Stomach (tissue), 9 donors: ENCODE measurements around the gene SARM1. TPM values are rescaled to one million over a fixed set of nuclear protein-coding genes. Genes with fewer than 3 reads are reported as not detected.
A peak's percentile ranks its signal among the peaks of the same experiment; 100 is the strongest.
"Not testable (repeated sequence)": the region's sequence is repeated elsewhere in the genome, so short reads cannot be mapped to it uniquely, and the experiment has no call there.

Source experiments
- DNase-seq, 2 donors: peaks; one replicate each; pipeline versions ENCODE4 v3.0.0 to v3.0.0-alpha.2; 2013 to 2019
- H3K27ac ChIP-seq, 5 donors: fragments of 200-600 bp in 4 of 5; sonication (generic) in 4 of 5; one replicate each; pipeline ENCODE4 v1.5.1; 2013 to 2019; ENCODE audit warnings: mild to moderate bottlenecking in 1 of 5, moderate library complexity in 1 of 5
- H3K27me3 ChIP-seq, 3 donors: fragments of 200-600 bp; sonication (generic); one replicate each; pipeline ENCODE4 v1.5.1; 2017 to 2019; ENCODE audit warnings: mixed run types in 1 of 3
- H3K36me3 ChIP-seq, 4 donors: fragments of 200-600 bp; sonication (generic); 1 replicate in 3 of 4; 2 replicates in 1 of 4; pipeline ENCODE4 v1.5.1; 2016 to 2019
- H3K4me1 ChIP-seq, 4 donors: fragments of 200-600 bp; sonication (generic); one replicate each; pipeline ENCODE4 v1.5.1; 2016 to 2019
- H3K4me3 ChIP-seq, 4 donors: fragments of 200-600 bp; sonication (generic) in 3 of 4; one replicate each; pipeline ENCODE4 v1.5.1; 2016 to 2019; ENCODE audit warnings: mild to moderate bottlenecking in 1 of 4
- H3K9me3 ChIP-seq, 4 donors: fragments of 200-600 bp; sonication (generic); one replicate each; pipeline ENCODE4 v1.5.1; 2016 to 2019
- EP300 ChIP-seq: sonication (generic); formaldehyde crosslinking; IDR thresholded peaks from one replicate; pipeline ENCODE4 v1.6.1; 2017; ENCODE audit warnings: antibody characterized with exemption
- POLR2A ChIP-seq, 4 donors: fragments of 450-650 bp; IDR thresholded peaks; one replicate each; pipeline ENCODE4 v1.6.1; 2016; ENCODE audit warnings: antibody characterized with exemption in 4 of 4, control low read depth in 2 of 4, mild to moderate bottlenecking in 1 of 4, moderate library complexity in 1 of 4
- POLR2AphosphoS5 ChIP-seq, 3 donors: sonication (generic); formaldehyde crosslinking; IDR thresholded peaks; one replicate each; pipeline ENCODE4 v1.6.1; 2016; ENCODE audit warnings: antibody characterized with exemption in 3 of 3
- WGBS, 5 donors: extraction: QIAGEN DNeasy Blood & Tissue Kit in 3 of 5; methylation state at CpG; one replicate each; pipeline versions ENCODE4 v1.1.5 to v1.1.7; 2013 to 2018; 5-methylcytosine and 5-hydroxymethylcytosine counted together
- intact Hi-C: fragments of 100-400 bp; cut with DNase I; formaldehyde crosslinking; loops from one replicate; pipeline ENCODE4 v1.15.1; 2023; ENCODE audit warnings: low total_unique reads
- polyA plus RNA-seq, 3 donors: library from polyadenylated mRNA; stranded (reverse); fragments of 200-250 nt; gene quantifications; one replicate each; pipeline ENCODE4 v1.2.3, GENCODE V29; 2013
- total RNA-seq, 5 donors: library from RNA; depleted of rRNA; stranded (reverse); fragments of >200 nt; gene quantifications; one replicate each; pipeline versions ENCODE4 v1.1.0 to v1.2.3, GENCODE V29; 2014 to 2016
- TF ChIP-seq, protein P1 (sequence below), 7 experiments: fragments of 450-650 bp in 4 of 7; fragments of 200-600 bp in 3 of 7; sonication (generic) in 3 of 7; IDR thresholded peaks; one replicate each; pipeline ENCODE4 v1.5.1; 2016 to 2019; ENCODE audit warnings: antibody characterized with exemption in 7 of 7, control low read depth in 2 of 7, mild to moderate bottlenecking in 1 of 7
- donor health status: healthy with polysubstance abuse.
- donor health status: Bipolar disorder and iron deficiency.
- donor health status: healthy.

Gene SARM1
- total and polyA plus RNA-seq, 8 donors = 4.6 to 58.3 (median 11.7) TPM

DNA sequence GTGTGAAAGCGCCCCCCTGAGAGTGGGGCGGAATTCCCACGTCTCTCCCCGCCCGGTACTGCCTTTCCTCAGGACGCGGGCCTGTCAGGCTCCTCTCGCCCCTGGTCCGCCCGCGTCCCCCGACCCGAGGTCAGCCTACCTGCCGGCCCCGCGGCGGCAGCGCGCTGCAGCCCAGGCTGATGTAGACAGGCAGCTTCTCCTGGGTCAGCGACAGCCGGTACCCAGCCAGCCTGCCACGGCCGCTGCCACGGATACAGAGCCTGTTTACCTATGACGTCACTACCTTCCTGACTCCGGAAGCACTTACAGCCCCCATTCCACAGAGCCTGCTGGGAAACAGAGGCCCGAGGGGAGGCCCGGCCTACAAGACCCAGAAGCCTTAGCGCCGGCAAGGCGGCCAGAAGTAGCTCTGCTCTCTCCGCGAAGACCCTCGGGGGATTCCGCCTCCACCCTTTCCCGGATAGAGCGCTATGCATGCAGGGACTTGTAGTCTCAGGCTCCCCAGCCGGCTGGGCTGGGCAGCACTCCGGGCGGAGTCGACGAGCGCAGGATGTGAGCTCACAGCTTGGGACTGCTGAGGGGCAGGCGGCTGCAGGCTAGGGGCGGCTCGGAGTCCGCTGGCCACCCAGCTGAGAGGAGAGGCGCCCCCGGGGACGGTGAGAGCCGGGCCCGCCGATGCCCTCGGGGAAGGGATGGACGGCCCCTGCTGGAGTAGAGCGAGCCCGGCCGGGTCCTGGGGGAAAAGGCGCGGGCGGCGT lies 36.1 kb upstream of the SARM1 start, which contains the start of the genes IFT20 and TNFAIP1:
IFT20 (minus strand) TSS at position 272 of the 758 bp plus-strand sequence. CDS start 3,487 bp downstream, outside the sequence.
TNFAIP1 (plus strand) TSS at position 561 of the 758 bp plus-strand sequence. CDS start 3,761 bp downstream, outside the sequence.
- TF ChIP-seq POLR2AphosphoS5 (IDR thresholded peaks at IDR 0.05) (peak; percentile 82 to 99 (median 98)), POLR2A (IDR thresholded peaks at IDR 0.05) (peak in 2 of 4 donors; percentile 91)
- TF ChIP-seq, protein P1, sequence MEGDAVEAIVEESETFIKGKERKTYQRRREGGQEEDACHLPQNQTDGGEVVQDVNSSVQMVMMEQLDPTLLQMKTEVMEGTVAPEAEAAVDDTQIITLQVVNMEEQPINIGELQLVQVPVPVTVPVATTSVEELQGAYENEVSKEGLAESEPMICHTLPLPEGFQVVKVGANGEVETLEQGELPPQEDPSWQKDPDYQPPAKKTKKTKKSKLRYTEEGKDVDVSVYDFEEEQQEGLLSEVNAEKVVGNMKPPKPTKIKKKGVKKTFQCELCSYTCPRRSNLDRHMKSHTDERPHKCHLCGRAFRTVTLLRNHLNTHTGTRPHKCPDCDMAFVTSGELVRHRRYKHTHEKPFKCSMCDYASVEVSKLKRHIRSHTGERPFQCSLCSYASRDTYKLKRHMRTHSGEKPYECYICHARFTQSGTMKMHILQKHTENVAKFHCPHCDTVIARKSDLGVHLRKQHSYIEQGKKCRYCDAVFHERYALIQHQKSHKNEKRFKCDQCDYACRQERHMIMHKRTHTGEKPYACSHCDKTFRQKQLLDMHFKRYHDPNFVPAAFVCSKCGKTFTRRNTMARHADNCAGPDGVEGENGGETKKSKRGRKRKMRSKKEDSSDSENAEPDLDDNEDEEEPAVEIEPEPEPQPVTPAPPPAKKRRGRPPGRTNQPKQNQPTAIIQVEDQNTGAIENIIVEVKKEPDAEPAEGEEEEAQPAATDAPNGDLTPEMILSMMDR (IDR thresholded peaks at IDR 0.05) = no peak
- no peaks in the 10 kb centered on the region for H3K27me3 ChIP-seq
- H3K36me3 ChIP-seq = peaks cover 15 to 31% (median 30%) of the 10 kb centered on the region in 4 donors
- H3K4me1 ChIP-seq = peaks cover 39 to 73% (median 57%) of the 10 kb centered on the region in 4 donors
- peak; percentile 98 to 100 for DNase-seq
- intact Hi-C loops = no loop called here
- peak within 1 kb of the TSS; percentile 92 to 97 (median 94) for H3K27ac ChIP-seq
- H3K9me3 ChIP-seq = no peaks in the 10 kb centered on the region
- H3K4me3 ChIP-seq = peak within 1 kb of the TSS; percentile 68 to 96 (median 86)
- WGBS, 5 donors = 0 to 2% (median 1%) methylated on average over 24 to 62 of the region's 62 CpGs

DNA sequence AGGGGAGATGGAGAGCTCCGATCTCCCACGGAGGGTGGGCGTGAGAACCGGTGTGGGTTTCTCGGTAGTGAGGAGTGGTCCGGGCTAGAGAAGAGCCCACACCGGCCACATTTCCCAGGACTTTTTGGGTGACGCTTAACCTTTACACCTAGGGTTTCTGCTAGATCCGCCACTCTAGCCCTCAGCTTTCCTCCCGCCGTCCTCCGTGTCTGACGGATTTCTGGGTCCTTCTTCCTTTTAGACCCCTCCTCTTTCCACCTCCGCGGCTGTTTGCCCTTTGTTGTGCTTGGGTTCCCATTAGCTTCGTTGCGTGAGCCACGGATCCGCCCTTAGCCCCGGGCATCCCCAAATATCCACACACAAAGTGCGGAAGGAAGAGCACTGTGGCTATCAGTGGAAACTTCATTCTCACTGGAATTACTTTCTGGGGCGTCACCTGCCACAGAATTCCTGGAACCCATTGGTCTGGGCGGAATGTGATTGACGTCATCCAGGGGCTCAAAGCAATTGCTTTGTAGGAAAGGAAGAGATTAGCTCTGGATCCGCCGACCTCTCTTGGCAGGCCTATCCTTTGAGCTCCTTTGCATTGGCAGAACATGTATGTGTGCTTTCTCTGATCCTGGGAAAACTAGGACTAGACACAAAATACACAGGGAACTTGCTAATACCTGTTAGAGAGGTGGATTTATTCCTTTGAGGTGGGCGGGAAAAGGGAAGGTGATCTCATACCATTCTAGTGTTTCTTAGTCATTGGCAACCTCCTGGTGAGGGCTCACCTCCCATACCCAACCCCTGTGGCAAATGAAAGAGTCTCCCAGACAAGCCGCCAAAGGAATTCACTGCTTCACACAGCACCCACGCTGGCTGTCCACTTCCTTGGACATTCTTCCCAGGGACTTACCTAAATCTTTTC lies 35.3 kb upstream of the SARM1 start:
- TF ChIP-seq, protein P1 (IDR thresholded peaks at IDR 0.05) = no peak
- TF ChIP-seq POLR2AphosphoS5 (IDR thresholded peaks at IDR 0.05) = peak; percentile 53 to 82 (median 77)
- TF ChIP-seq POLR2A (IDR thresholded peaks at IDR 0.05) = peak in 1 of 4 donors; percentile 58
- TF ChIP-seq EP300 = no peak
- Histone ChIP-seq H3K9me3 (no peaks in the 10 kb centered on the region), H3K4me1 (peaks cover 39 to 73% (median 57%) of the 10 kb centered on the region in 4 donors), H3K4me3 (peak overlapping the region; percentile 68 to 96 (median 86)), H3K36me3 (peaks cover 18 to 31% (median 30%) of the 10 kb centered on the region in 4 donors), H3K27ac (peak overlapping the region; percentile 92 to 97 (median 94)), H3K27me3 (no peaks in the 10 kb centered on the region)
- peak; percentile 68 to 93 for DNase-seq
- WGBS, 5 donors = 3 to 7% (median 3%) methylated on average over 25 to 29 of the region's 29 CpGs
- intact Hi-C loops = no loop called here

DNA sequence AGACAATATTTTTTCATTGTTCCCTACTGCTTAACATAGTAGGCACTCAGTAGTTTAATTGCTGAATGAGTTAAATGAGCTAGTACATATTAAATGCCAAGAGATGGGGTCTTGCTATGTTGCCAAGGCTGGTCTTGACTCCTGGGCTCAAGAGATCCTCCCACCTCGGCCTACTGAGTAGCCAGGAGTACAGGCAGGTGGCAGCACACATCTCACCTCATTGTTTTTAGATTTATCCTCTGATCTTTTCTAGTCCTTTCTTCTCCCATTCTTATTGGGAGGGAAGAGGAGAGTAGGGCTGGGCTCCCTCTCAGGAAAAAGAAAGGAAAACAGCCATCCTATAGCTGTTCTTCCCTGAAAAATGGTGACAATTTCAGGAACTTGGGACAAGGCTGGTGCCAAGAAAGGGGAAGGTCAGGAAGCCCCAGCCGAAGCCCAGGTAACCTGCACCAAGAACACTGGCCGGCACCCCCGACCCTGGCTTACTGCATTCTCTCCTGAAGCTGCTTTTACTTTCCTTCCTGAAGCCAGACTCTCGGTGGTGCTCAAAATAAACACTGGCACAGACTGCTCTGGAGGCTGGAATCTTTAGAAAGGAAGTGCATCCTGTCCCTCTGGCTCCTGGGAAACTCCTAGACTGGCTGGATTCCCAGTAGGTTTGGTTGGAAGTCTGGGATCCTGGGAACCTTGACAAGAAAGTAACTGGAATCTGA lies 33.3 kb upstream of the SARM1 start:
- 49 to 58% (median 55%) methylated on average over 4 to 5 of the region's 5 CpGs for WGBS, 5 donors
- intact Hi-C loops = no loop called here
- H3K4me3 ChIP-seq = no peak overlapping the region
- no peaks in the 10 kb centered on the region for H3K27me3 ChIP-seq
- H3K4me1 ChIP-seq = peaks cover 37 to 58% (median 48%) of the 10 kb centered on the region in 4 donors
- peak overlapping the region in 4 of 5 donors; percentile 63 to 94 (median 82) for H3K27ac ChIP-seq
- H3K36me3 ChIP-seq = peaks cover 33 to 42% (median 41%) of the 10 kb centered on the region in 4 donors
- no peak for TF ChIP-seq POLR2A (IDR thresholded peaks at IDR 0.05)
- no peak for TF ChIP-seq EP300
- no peak for TF ChIP-seq POLR2AphosphoS5 (IDR thresholded peaks at IDR 0.05)
- TF ChIP-seq, protein P1 (IDR thresholded peaks at IDR 0.05) = no peak
- H3K9me3 ChIP-seq = no peaks in the 10 kb centered on the region
- DNase-seq = no peak

DNA sequence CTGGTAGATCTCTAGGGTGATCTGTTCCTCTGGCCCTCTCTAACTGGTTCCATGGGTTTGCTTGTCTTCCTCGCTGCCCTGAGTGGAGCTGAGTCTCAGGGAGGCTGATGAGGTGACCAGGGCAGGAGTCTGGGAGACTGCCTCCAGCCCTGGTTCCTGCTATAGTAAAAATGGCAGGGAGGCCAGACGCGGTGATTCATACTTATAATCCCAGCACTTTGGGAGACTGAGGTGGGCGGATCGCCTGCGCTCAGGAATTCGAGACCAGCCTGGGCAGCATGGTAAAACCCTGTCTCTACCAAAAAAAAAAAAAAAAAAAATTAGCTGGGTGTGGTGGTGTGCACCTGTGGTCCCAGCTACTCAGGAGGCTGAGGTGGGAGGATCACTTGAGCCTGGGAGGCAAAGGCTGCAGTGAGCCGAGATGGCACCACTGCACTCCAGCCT lies 32.7 kb upstream of the SARM1 start:
- DNase-seq, H3K4me3 ChIP-seq, H3K27me3 ChIP-seq, intact Hi-C loops, H3K9me3 ChIP-seq: not testable (repeated sequence)
- WGBS, 5 donors = 85 to 97% (median 93%) methylated on average over 7 to 8 of the region's 8 CpGs
- peaks cover 39 to 47% (median 47%) of the 10 kb centered on the region in 4 donors for H3K36me3 ChIP-seq
- H3K4me1 ChIP-seq = peaks cover 31 to 56% (median 42%) of the 10 kb centered on the region in 4 donors
- peak overlapping the region; percentile 3 to 94 (median 70) for H3K27ac ChIP-seq
